GM13976 (cell line): ENCODE measurements around the gene BBIP1.
A peak's percentile ranks its signal among the peaks of the same experiment; 100 is the strongest.

Experiments used
- DNase-seq: peaks from one replicate; pipeline ENCODE4 v3.0.0; 2012; ENCODE audit warnings: low spot score
- CTCF ChIP-seq: IDR thresholded peaks from 2 replicates; pipeline ENCODE4 v1.5.1; 2012; ENCODE audit warnings: borderline replicate concordance, mild to moderate bottlenecking; ENCODE audit not compliant: insufficient read depth; ENCODE audit errors: extremely low read depth, missing control alignments, control extremely low read depth
- in situ Hi-C: fragments of 300-500 bp; cut with MboI; formaldehyde crosslinking; loops from one replicate; pipeline ENCODE4 v1.12.0; 2022; ENCODE audit warnings: low sequenced_read_pairs, mixed read lengths, inconsistent platforms; ENCODE audit not compliant: unreplicated experiment

BBIP1 gene

GRCh38 chr10:110876000-110876399, 43.0 kb downstream of the BBIP1 start:
- no peak for TF ChIP-seq CTCF
- no peak for DNase-seq
- in situ Hi-C loops: loop anchor here (25.0 kb wide), 2 partner anchors 264 to 564 kb away; partner anchors contain the start of gene SMNDC1

- in situ Hi-C loops: no loop called here
- TF ChIP-seq CTCF: no peak
- no peak for DNase-seq
These were observed 45.0 kb downstream of the BBIP1 start for GRCh38 chr10:110873951-110874350.

GRCh38 chr10:110872984-110873923, 45.7 kb downstream of the BBIP1 start:
- TF ChIP-seq CTCF: no peak
- in situ Hi-C loops: no loop called here
- no peak for DNase-seq

DNA sequence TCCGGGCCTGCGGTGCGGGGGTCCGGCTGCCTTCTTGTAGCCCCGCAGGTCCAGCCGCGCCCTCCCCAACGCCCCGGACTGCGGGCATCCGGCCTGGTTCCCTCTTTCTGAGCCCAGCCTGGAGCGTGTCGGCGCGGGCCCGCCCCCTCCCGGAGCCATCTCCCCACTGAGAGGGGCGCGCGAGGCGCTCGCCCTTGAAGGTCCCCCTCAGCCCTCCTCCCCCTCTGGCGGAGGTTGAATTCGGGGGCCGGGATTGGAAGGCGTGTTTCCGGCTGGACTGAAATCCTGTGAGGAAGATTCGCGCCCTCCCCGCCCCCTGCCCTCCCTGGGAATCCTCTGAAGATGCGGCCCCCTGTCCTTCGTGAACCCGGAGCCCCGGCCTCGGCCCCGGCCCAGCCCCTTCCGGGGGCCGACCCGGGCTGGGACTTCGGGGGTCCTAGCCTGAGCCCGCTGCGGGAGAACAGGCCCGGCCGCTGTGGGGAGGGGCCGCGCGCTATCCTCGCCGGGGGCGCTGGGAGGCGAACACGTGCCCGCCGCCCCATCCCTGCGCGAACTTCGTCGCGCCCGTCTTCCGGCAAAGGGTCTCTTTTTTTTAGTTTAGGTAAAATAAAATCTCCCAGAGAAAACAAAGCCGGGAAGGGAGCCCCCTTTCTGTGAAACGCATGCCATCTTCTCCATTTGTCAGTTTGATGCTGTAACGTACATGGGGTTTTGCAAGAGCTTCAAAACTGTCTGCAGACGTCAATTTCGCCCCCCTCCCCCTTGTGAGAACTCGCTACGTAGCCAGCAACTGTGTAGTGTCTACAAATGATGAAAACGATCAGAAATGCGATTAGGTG, 46.6 kb downstream of the BBIP1 start:
- TF ChIP-seq CTCF: peak; percentile 12
- in situ Hi-C loops: no loop called here
- peak; percentile 59 for DNase-seq

DNA sequence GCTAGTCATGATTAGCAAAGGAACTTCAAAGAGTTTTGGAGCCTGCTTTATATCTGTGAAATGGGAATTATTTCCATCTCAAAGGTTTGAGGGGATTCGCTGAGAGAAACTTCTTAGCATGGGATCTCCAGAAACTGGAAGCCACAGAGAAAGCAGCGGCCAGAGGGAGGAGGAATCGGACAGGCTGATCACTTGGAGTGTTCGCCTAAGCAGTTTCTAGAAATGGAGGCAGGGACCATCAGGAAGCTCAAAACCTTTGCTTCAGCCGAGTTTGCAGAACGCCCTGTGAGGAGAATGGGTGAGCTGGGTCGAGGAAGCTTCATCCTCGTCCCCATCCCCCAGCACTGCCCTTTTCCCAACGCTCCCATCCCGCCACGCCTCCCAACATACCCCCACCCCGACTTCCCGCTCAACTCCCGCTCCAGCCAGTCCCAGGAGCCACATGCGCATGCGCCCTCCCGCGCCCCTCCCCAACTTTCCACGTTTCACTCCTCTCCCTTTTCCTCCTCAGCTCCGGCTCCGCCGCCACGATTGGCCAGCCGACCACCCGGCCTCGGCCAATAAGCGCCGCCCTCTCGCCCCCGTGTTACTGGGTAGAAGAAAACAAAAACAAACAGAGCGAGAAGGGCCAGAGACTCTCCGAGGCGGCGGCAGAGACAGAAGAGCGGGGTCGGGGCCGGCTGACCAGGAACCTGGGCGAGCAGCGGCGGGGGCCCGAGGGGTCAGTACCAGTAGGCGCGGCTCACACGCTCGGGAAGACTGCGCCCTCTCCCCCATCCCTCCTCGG, 47.5 kb downstream of the BBIP1 start, which contains the start of gene PDCD4:
TSS of gene PDCD4 (plus strand) at position 631 of the 787 bp plus-strand sequence. CDS start 4,100 bp downstream, outside the sequence.
- peak; percentile 90 for DNase-seq
- in situ Hi-C loops: no loop called here
- TF ChIP-seq CTCF: no peak
